ENCODE measurements around the gene PLEKHA6.

Gene PLEKHA6

GRCh38 chr1:204227996-204228785 lies 131.5 kb downstream of the PLEKHA6 start:
- DNase-seq: no peak

DNA sequence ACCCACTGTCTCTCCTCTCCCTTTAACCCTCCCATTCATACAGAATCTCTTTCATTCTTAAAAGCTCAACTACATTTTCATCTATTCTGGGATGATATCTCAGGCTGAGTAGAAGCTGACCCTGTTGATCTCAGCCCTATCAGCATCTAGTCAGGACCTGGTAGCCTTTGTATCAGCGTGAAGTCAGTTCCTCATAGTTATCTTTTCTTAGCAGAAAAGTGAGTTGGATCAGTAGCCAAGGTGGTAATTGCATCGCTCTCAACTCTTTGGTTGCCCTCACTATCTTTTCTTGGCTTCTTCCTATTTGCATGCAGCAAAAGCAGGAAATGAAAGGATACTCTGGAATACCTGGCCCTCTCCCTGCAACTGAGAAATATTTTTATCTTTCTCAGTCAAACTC lies 132.4 kb downstream of the PLEKHA6 start:
- DNase-seq: no peak

- DNase-seq: no peak
Observed at GRCh38 chr1:204225841-204226735, 133.6 kb downstream of the PLEKHA6 start.

DNA sequence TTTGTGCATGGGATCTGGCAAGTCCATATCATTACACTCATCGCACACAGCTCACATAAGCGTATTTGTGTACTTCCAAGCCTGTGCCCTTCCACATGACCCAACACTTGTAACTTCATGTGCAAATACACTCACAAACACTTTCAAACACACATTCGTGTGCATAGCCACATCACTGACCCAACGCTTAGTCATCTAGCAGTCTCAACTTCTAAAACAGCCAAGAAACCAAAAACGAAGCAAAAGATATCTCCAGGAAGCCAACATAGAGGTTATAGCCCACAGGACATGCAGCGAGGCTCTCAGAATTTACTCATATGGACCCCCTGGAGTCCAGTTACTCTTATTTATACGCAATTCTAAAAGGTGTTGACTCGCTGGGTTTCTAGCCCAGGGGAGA lies 135.1 kb downstream of the PLEKHA6 start:
- DNase-seq: no peak

- DNase-seq: no peak
Observed at GRCh38 chr1:204223129-204223860, 136.4 kb downstream of the PLEKHA6 start.

GRCh38 chr1:204222764-204223055 lies 137.0 kb downstream of the PLEKHA6 start:
- DNase-seq: no peak

DNA sequence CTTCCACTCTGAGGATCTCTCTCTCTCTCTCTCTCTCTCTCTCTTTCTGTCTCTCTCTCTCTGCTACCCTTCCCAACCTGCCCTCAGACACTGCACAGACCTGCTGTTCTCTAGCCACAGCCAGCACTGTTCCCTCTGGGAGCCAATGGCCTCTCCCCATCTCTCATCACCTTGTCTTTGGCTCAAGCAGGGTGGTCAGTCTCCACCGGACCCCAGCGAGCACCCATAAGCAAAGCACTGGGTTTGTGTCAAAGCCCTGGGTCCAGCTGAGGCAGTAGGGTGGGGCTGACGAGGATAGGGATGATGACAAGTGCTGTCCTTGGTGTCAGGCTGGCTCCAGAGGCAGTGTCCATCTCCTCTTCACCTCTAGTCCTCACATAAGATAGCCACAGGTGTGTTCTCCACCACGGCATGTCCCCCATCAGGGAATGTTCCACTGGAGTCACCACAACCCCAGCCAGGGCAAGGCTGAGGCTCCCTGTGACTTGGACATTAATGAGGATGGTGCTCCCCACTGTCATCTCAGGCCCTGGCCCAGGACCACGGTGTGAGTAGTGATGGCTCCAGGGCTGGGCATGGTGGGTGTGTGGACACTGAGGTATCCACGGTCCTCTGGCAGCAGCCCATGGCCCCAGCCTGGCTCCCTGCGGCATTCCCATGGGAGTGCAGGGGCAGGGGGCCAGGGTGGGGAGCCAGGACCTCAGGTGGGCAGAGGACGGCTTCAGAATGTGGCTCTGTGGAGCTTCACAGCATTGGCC lies 137.5 kb downstream of the PLEKHA6 start:
- DNase-seq: no peak

- no peak for DNase-seq
Observed at GRCh38 chr1:204221271-204221670, 138.5 kb downstream of the PLEKHA6 start.

GRCh38 chr1:204219971-204220616 lies 139.6 kb downstream of the PLEKHA6 start:
- DNase-seq: no peak

- DNase-seq: no peak
Observed at GRCh38 chr1:204218552-204218951, 141.2 kb downstream of the PLEKHA6 start.

GRCh38 chr1:204217648-204218000 lies 142.1 kb downstream of the PLEKHA6 start:
- no peak for DNase-seq

DNA sequence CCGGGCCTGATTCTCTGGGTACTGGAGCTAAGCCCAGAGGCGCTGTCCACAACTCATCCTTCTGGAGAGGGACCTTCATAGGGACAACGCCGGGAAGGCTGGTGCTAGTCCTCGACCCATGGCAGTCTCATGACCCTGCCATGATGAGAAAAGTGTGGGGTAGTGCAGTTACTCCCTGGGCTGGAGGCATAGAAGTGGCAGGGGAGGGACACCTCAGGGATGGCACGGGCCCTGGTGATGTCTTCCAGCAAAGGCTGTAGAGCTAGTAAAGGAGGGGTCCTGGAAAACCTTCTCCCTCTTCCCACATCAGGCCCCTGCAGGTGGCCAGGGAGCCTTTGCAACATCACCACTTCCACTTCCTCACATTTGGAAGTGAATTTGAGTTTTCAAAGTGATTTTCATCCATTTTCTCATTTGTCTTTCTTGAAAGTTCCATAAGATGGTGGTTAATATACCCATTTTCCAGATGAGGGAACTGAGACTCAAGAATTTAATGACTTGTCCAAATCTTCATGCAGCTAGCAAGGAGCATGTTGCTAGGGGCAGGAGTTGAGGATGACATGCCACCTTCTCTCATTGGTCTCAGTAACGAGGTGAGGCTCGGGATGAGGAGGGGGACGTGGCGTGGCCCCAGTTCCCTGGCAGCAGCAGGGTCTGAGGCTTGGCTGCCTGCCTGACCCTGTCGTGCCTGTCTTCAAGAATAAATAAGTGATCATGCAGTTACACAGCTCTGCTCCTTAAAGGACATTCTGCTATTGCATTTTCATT lies 142.7 kb downstream of the PLEKHA6 start:
- no peak for DNase-seq

- DNase-seq: no peak
Observed at GRCh38 chr1:204216236-204216635, 143.5 kb downstream of the PLEKHA6 start.

- peak; percentile 35 for DNase-seq
Observed at GRCh38 chr1:204213668-204214662, 145.8 kb downstream of the PLEKHA6 start, which contains the start of gene GOLT1A. TSS of gene GOLT1A (minus strand) at chr1:204213988. CDS start at chr1:204213906, 82 bp downstream.

- DNase-seq: no peak
Observed at GRCh38 chr1:204212715-204213114, 147.0 kb downstream of the PLEKHA6 start.

- no peak for DNase-seq
Observed at GRCh38 chr1:204211046-204211445, 148.7 kb downstream of the PLEKHA6 start.

GRCh38 chr1:204207136-204207616 lies 152.6 kb downstream of the PLEKHA6 start:
- peak; percentile 56 for DNase-seq

DNA sequence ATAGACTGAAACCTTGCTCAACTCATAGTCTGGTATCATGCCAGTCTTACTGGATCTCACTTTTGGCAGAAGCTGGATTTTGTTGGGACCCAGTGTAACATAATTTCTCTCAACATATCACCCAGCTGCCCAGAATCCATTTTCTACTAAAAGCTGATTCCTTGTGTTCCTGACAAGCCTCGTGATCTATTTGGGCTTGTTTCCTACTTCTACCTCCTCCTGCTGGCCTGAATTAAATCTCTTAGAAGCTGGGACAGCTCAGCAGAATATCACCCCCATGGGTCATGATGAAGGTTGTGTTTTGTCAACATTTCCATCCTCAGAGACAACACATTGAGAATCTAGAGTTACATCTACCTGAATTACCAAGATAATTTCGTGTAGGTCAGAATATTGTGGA lies 153.6 kb downstream of the PLEKHA6 start:
- no peak for DNase-seq

GRCh38 chr1:204205486-204205885 lies 154.2 kb downstream of the PLEKHA6 start:
- no peak for DNase-seq

DNA sequence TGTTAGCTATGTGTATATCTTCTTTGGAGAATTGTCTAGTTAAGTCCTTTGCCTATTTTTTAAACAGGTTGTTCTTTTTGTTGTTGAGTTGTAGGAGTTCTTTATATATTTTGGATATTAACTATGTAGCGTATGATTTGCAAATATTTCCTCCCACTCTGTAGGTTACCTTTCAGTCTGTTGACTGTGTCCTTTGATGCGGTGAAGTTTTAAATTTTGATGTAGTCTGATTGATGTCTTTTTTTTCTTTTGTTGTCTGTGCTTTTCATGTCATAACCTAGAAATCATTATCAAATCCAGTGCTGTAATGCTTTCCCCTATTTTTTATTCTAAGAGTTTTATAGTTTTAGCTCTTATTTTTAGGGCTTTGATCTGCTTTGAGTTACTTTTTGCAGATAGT lies 154.8 kb downstream of the PLEKHA6 start:
- no peak for DNase-seq

Measured in NCI-H345 (cell line).